HG03103 (cell line): ENCODE data around the gene FBXL7.
"Not testable (repeated sequence)": the region's sequence is repeated elsewhere in the genome, so short reads cannot be mapped to it uniquely, and the experiment has no call there.

Experiments used
- ATAC-seq: cut with Tn5 transposase; IDR thresholded peaks from one replicate; pipeline ENCODE4 v1.9.1; 2021; ENCODE audit warnings: low read depth; ENCODE audit not compliant: unreplicated experiment

FBXL7 gene

GRCh38 chr5:15837551-15838289 lies 337.7 kb downstream of the FBXL7 start:
- no peak for ATAC-seq

- no peak for ATAC-seq
Observed at GRCh38 chr5:15844253-15844652, 344.3 kb downstream of the FBXL7 start.

- no peak for ATAC-seq
Observed at GRCh38 chr5:15844871-15845270, 344.9 kb downstream of the FBXL7 start.

- no peak for ATAC-seq
Observed at GRCh38 chr5:15850536-15850935, 350.6 kb downstream of the FBXL7 start.

- ATAC-seq = no peak
Observed at GRCh38 chr5:15850939-15851341, 351.0 kb downstream of the FBXL7 start.

- no peak for ATAC-seq
Observed at GRCh38 chr5:15852217-15852616, 352.2 kb downstream of the FBXL7 start.

- ATAC-seq = no peak
Observed at GRCh38 chr5:15852949-15853348, 353.0 kb downstream of the FBXL7 start.

GRCh38 chr5:15858326-15858725 lies 358.3 kb downstream of the FBXL7 start:
- no peak for ATAC-seq

GRCh38 chr5:15864536-15865215 lies 364.7 kb downstream of the FBXL7 start:
- no peak for ATAC-seq

- not testable (repeated sequence) for ATAC-seq
Observed at GRCh38 chr5:15872259-15872658, 372.3 kb downstream of the FBXL7 start.

- no peak for ATAC-seq
Observed at GRCh38 chr5:15877914-15878313, 377.9 kb downstream of the FBXL7 start.

GRCh38 chr5:15880201-15880600 lies 380.2 kb downstream of the FBXL7 start:
- ATAC-seq = no peak

- no peak for ATAC-seq
Observed at GRCh38 chr5:15885156-15885555, 385.2 kb downstream of the FBXL7 start.

- ATAC-seq = no peak
Observed at GRCh38 chr5:15886156-15886555, 386.2 kb downstream of the FBXL7 start.

GRCh38 chr5:15887093-15887492 lies 387.1 kb downstream of the FBXL7 start:
- no peak for ATAC-seq

GRCh38 chr5:15889001-15889400 lies 389.0 kb downstream of the FBXL7 start:
- ATAC-seq = no peak

GRCh38 chr5:15893866-15894265 lies 393.9 kb downstream of the FBXL7 start:
- no peak for ATAC-seq

GRCh38 chr5:15897656-15898055 lies 397.7 kb downstream of the FBXL7 start:
- no peak for ATAC-seq

- ATAC-seq = no peak
Observed at GRCh38 chr5:15898641-15899040, 398.7 kb downstream of the FBXL7 start.

GRCh38 chr5:15899481-15899880 lies 399.5 kb downstream of the FBXL7 start:
- no peak for ATAC-seq

- no peak for ATAC-seq
Observed at GRCh38 chr5:15901151-15901550, 401.2 kb downstream of the FBXL7 start.

GRCh38 chr5:15902066-15902465 lies 402.1 kb downstream of the FBXL7 start:
- ATAC-seq = no peak
